H9 (cell line): ENCODE results near the gene FANCC. TPM values are rescaled to one million over a fixed set of nuclear protein-coding genes. Genes with fewer than 3 reads are reported as not detected.

ENCODE experiments used
- DNase-seq: peaks from one replicate; pipeline ENCODE4 v3.0.0-alpha.2; 2017
- H2AFZ ChIP-seq: one replicate; pipeline ENCODE4 v1.6.1; 2013; ENCODE audit warnings: mild to moderate bottlenecking, low read length, control low read depth, moderate library complexity
- H2AK5ac ChIP-seq: 2 replicates; pipeline ENCODE4 v1.6.1; 2013; ENCODE audit warnings: low read length, control low read depth, mixed read lengths; ENCODE audit not compliant: insufficient read length
- H2BK120ac ChIP-seq: one replicate; pipeline ENCODE4 v1.6.1; 2013; ENCODE audit warnings: low read depth, mild to moderate bottlenecking, low read length, control low read depth, inconsistent platforms; ENCODE audit not compliant: poor library complexity, severe bottlenecking
- H2BK12ac ChIP-seq: 2 replicates; pipeline ENCODE4 v1.6.1; 2013; ENCODE audit warnings: low read length, control low read depth, mixed read lengths, low read depth; ENCODE audit not compliant: insufficient read length
- H2BK15ac ChIP-seq: 2 replicates; pipeline ENCODE4 v1.6.1; 2013; ENCODE audit warnings: low read depth, low read length, control low read depth
- H2BK20ac ChIP-seq: one replicate; pipeline ENCODE4 v1.6.1; 2013; ENCODE audit warnings: low read depth, mild to moderate bottlenecking, low read length, control low read depth, inconsistent platforms; ENCODE audit not compliant: poor library complexity, severe bottlenecking
- H2BK5ac ChIP-seq: 2 replicates; pipeline ENCODE4 v1.6.1; 2013; ENCODE audit warnings: low read length, control low read depth, mixed read lengths; ENCODE audit not compliant: insufficient read length
- H3K14ac ChIP-seq: 2 replicates; pipeline ENCODE4 v1.6.1; 2013; ENCODE audit warnings: low read length, control low read depth; ENCODE audit not compliant: insufficient read depth
- H3K18ac ChIP-seq: 2 replicates; pipeline ENCODE4 v1.6.1; 2013; ENCODE audit warnings: low read depth, mild to moderate bottlenecking, mixed read lengths, low read length, control low read depth; ENCODE audit not compliant: insufficient read length
- H3K23ac ChIP-seq: 2 replicates; pipeline ENCODE4 v1.6.1; 2013; ENCODE audit warnings: low read length, control low read depth, mixed read lengths, low read depth; ENCODE audit not compliant: insufficient read length
- H3K23me2 ChIP-seq: 2 replicates; pipeline ENCODE4 v1.6.1; 2013; ENCODE audit warnings: low read depth, mild to moderate bottlenecking, mixed read lengths, low read length, control low read depth; ENCODE audit not compliant: insufficient read length, poor library complexity, severe bottlenecking
- H3K27ac ChIP-seq: 2 replicates; pipeline ENCODE4 v1.5.1; 2013; ENCODE audit warnings: low read length, control low read depth, mixed read lengths, low read depth; ENCODE audit not compliant: insufficient read length
- H3K27me3 ChIP-seq: 2 replicates; pipeline ENCODE4 v1.6.1; 2013; ENCODE audit warnings: low read length, control low read depth, inconsistent platforms; ENCODE audit not compliant: insufficient read depth
- H3K4ac ChIP-seq: 2 replicates; pipeline ENCODE4 v1.6.1; 2013; ENCODE audit warnings: low read depth, mild to moderate bottlenecking, control low read depth, inconsistent platforms, low read length, moderate library complexity
- H3K4me1 ChIP-seq: 2 replicates; pipeline ENCODE4 v1.6.1; 2013; ENCODE audit warnings: low read length, control low read depth, inconsistent platforms; ENCODE audit not compliant: insufficient read depth
- H3K4me2 ChIP-seq: 2 replicates; pipeline ENCODE4 v1.6.1; 2013; ENCODE audit warnings: low read length, control low read depth, mixed read lengths; ENCODE audit not compliant: insufficient read length, insufficient read depth
- H3K56ac ChIP-seq: 2 replicates; pipeline ENCODE4 v1.6.1; 2013; ENCODE audit warnings: low read depth, mild to moderate bottlenecking, mixed read lengths, low read length, control low read depth; ENCODE audit not compliant: insufficient read length
- H3K79me1 ChIP-seq: 2 replicates; pipeline ENCODE4 v1.6.1; 2013; ENCODE audit warnings: low read depth, mild to moderate bottlenecking, moderate library complexity, low read length, control low read depth, inconsistent platforms; ENCODE audit not compliant: insufficient read depth, poor library complexity, severe bottlenecking
- H3K79me2 ChIP-seq: 2 replicates; pipeline ENCODE4 v1.6.1; 2013; ENCODE audit warnings: low read length, control low read depth, inconsistent platforms; ENCODE audit not compliant: insufficient read depth
- H3K9ac ChIP-seq: 2 replicates; pipeline ENCODE4 v1.6.1; 2013; ENCODE audit warnings: low read length, control low read depth, mixed read lengths; ENCODE audit not compliant: insufficient read length; ENCODE audit errors: extremely low read depth
- H3K9me3 ChIP-seq: one replicate; pipeline ENCODE4 v1.6.1; 2013; ENCODE audit warnings: low read depth, low read length, inconsistent platforms; ENCODE audit not compliant: control insufficient read depth
- H3T11ph ChIP-seq: one replicate; pipeline ENCODE4 v1.6.1; 2013; ENCODE audit warnings: mild to moderate bottlenecking, low read length, control low read depth, inconsistent platforms
- H4K20me1 ChIP-seq: one replicate; pipeline ENCODE4 v1.6.1; 2013; ENCODE audit not compliant: control insufficient read depth, insufficient read length, insufficient read depth
- H4K5ac ChIP-seq: 2 replicates; pipeline ENCODE4 v1.6.1; 2013; ENCODE audit warnings: low read depth, mild to moderate bottlenecking, mixed read lengths, low read length, control low read depth; ENCODE audit not compliant: insufficient read length
- H4K8ac ChIP-seq: replicated peaks from 2 replicates; pipeline ENCODE4 v1.6.1; 2013; ENCODE audit warnings: low read length, control low read depth, mixed read lengths, low read depth; ENCODE audit not compliant: insufficient read length
- H4K91ac ChIP-seq: 2 replicates; pipeline ENCODE4 v1.6.1; 2013; ENCODE audit warnings: low read depth, mild to moderate bottlenecking, moderate library complexity, mixed read lengths, low read length, control low read depth; ENCODE audit not compliant: insufficient read length
- H3K27ac Mint-ChIP-seq, 3 experiments: 2 replicates in 2 of 3; 3 replicates in 1 of 3; pipeline ENCODE4 v1.8.0; 2020 to 2021; ENCODE audit warnings: mixed read lengths in 3 of 3, mild to moderate bottlenecking in 1 of 3, moderate library complexity in 1 of 3
- H3K27me3 Mint-ChIP-seq: 2 replicates; pipeline ENCODE4 v1.8.0; 2021; ENCODE audit warnings: low read depth, mild to moderate bottlenecking, moderate library complexity, mixed read lengths
- H3K36me3 Mint-ChIP-seq, 3 experiments: 2 replicates in 2 of 3; 3 replicates in 1 of 3; pipeline ENCODE4 v1.8.0; 2020 to 2021; ENCODE audit warnings: low read depth in 3 of 3, mixed read lengths in 3 of 3; ENCODE audit not compliant: insufficient read depth in 1 of 3
- H3K4me1 Mint-ChIP-seq, 2 experiments: 2 replicates each; pipeline ENCODE4 v1.8.0; 2020; ENCODE audit warnings: mixed read lengths in 2 of 2
- H3K4me3 Mint-ChIP-seq, 2 experiments: 2 replicates in 1 of 2; 3 replicates in 1 of 2; pipeline ENCODE4 v1.8.0; 2020 to 2021; ENCODE audit warnings: mild to moderate bottlenecking in 2 of 2, mixed read lengths in 2 of 2, moderate library complexity in 1 of 2
- H3K9me3 Mint-ChIP-seq, 2 experiments: 2 replicates in 1 of 2; 3 replicates in 1 of 2; pipeline ENCODE4 v1.8.0; 2020; ENCODE audit warnings: mild to moderate bottlenecking in 2 of 2, mixed read lengths in 2 of 2, moderate library complexity in 1 of 2
- CTCF ChIP-seq: fragments of 200-600 bp; sonication (generic); conservative IDR thresholded peaks from 3 replicates; pipeline ENCODE4 v1.8.0; 2021; ENCODE audit warnings: antibody characterized with exemption, mild to moderate bottlenecking
- WGBS: extraction: QIAGEN DNeasy Blood & Tissue Kit; methylation state at CpG from one replicate; pipeline ENCODE4 v1.1.7; 2013; ENCODE audit warnings: missing lambda C conversion rate, low lambda C conversion rate, mixed read lengths; ENCODE audit not compliant: insufficient read length; ENCODE audit errors: extremely low coverage; 5-methylcytosine and 5-hydroxymethylcytosine counted together
- total RNA-seq: library from RNA; stranded (reverse); gene quantifications from 2 replicates; pipeline ENCODE4 v1.2.1, GENCODE V29; 2021

Gene FANCC
- total RNA-seq, 1 experiment from 2014 or later, result 14.6 TPM

- no peaks in the 10 kb centered on the region for H3K79me1 ChIP-seq
- no peaks in the 10 kb centered on the region for H3K79me2 ChIP-seq
- no peak overlapping the region for H3K18ac ChIP-seq
- no peak overlapping the region for H2BK20ac ChIP-seq
- H3K23me2 ChIP-seq, result no peaks in the 10 kb centered on the region
- DNase-seq, result no peak
- H3K27me3 ChIP-seq, result no peaks in the 10 kb centered on the region
- no peak overlapping the region for H4K91ac ChIP-seq
- no peak overlapping the region for H3K23ac ChIP-seq
- no peak overlapping the region for H3K14ac ChIP-seq
- H4K20me1 ChIP-seq, result no peaks in the 10 kb centered on the region
- H3K56ac ChIP-seq, result no peak overlapping the region
- Mint-ChIP-seq H3K27ac (peak overlapping the region in 1 of 3 experiments; percentile 4; a peak in 1 of 7 replicates), H3K9me3 (peaks cover 6 to 8% of the 10 kb centered on the region in 2 experiments), H3K27me3 (peaks cover 8% of the 10 kb centered on the region), H3K36me3 (peaks cover 2 to 6% (median 5%) of the 10 kb centered on the region in 3 experiments; a peak in 6 of 7 replicates), H3K4me1 (peaks cover 23 to 25% of the 10 kb centered on the region in 2 experiments), H3K4me3 (no peak overlapping the region; a peak in 1 of 5 replicates)
- no CpG with 5 or more reads among the region's 8 CpGs for WGBS
- no peak overlapping the region for H3K4me2 ChIP-seq
- H3K9ac ChIP-seq, result no peak overlapping the region
- no peak overlapping the region for H2BK5ac ChIP-seq
- H3K9me3 ChIP-seq, result no peaks in the 10 kb centered on the region
- H2AFZ ChIP-seq, result no peak overlapping the region
- no peak overlapping the region for H3K27ac ChIP-seq
- no peak overlapping the region for H2BK15ac ChIP-seq
- no peak overlapping the region for H4K5ac ChIP-seq
- TF ChIP-seq CTCF, result no peak
- no peak overlapping the region for H4K8ac ChIP-seq
- H3K4me1 ChIP-seq, result 0 out of 2 replicates have a peak, but pooled peaks cover 3% of the 10 kb centered on the region
- no peak overlapping the region for H2BK120ac ChIP-seq
- H3K4ac ChIP-seq, result no peak overlapping the region
- no peak overlapping the region for H3T11ph ChIP-seq
- no peak overlapping the region for H2BK12ac ChIP-seq
- no peak overlapping the region for H2AK5ac ChIP-seq
Observed at GRCh38 chr9:95366731-95367325, 49.3 kb upstream of the FANCC start.
